Tongue (tissue), 2 donors: ENCODE data around the gene TEPSIN. TPM values are rescaled to one million over a fixed set of nuclear protein-coding genes. Genes with fewer than 3 reads are reported as not detected.

Experiments used
- DNase-seq: peaks from one replicate; pipeline ENCODE4 v3.0.0-alpha.2; 2015
- total RNA-seq: library from RNA; depleted of rRNA; stranded (reverse); fragments of >200 nt; gene quantifications from one replicate; pipeline ENCODE4 v1.2.3, GENCODE V29; 2014

Gene TEPSIN
- total RNA-seq, 1 donor from 2014 or later, result 14.6 TPM

DNA sequence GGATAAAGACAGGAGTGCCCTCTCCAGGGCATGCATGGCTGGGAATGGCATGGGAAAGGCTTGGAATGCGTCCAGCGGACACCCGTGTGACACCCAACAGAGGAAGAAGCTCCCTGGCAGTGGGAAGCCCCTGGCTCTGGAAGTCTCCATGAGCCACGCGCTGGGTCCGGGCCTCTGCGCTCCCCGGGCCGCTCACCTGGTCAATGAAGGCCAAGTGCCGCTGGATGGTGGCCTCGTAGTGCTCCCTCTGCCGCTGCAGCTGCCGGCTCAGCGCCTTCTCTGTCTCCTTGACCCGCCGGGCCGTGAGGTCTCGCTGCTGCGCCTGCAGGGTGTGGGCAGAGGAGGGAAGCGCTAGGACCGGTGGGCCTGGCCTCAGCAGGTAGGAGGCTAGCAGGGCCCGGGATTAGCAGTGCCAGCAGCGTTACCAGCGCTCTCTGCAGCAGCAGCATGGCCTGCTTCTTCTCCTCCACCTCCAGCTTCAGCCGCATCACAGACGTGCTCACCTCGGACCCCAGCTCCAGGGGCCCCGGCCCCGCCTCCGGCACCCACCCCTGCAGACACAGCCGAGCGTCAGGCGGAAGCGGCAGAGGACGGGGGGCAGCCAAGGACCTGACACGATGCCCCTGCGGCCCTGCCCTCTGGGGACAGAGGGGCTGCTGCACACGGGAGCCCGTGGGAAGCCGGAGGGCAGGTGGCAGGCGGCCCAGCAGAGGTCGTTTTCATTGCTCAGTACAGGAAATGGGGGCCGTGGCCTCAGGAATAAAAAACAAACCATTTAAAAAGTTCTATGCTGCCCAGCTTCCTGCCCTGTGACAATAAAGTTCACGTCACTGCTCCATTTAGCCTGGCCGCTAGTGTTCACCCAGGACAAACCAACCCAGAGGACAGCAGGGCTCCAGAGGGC, 42.1 kb downstream of the TEPSIN start:
- no peak for DNase-seq

DNA sequence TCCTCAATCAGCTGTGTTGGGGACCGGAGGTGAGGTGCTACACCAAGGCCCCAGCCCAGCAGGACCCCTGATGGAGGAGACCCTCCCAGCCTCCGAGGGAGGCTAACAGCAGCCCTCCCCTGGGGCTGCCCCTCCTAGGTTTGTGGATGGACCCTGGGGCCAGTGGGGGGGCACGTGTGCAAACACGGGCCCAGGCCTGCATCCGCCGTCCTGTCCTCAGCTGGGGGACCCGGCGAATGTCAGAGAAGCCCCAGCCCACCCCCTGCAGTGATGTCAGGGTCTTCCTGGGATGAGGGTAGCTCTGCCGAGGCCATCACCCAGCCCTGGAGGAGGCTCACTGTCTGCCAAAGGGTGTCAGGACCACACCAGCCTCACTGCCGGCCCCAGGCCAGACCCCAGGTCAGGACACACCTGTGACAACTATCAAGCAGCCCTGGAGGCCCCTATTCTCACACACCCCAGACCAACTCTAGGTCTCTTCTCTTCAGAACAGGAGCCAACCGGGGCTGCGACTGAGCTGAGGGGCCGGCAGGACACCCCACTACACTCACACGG, 42.8 kb downstream of the TEPSIN start:
- no peak for DNase-seq

GRCh38 chr17:81194941-81195901, 43.6 kb downstream of the TEPSIN start:
- no peak for DNase-seq

GRCh38 chr17:81194225-81194760, 44.6 kb downstream of the TEPSIN start:
- DNase-seq, result no peak

GRCh38 chr17:81193470-81194224, 45.2 kb downstream of the TEPSIN start:
- DNase-seq, result peak; percentile 24

DNA sequence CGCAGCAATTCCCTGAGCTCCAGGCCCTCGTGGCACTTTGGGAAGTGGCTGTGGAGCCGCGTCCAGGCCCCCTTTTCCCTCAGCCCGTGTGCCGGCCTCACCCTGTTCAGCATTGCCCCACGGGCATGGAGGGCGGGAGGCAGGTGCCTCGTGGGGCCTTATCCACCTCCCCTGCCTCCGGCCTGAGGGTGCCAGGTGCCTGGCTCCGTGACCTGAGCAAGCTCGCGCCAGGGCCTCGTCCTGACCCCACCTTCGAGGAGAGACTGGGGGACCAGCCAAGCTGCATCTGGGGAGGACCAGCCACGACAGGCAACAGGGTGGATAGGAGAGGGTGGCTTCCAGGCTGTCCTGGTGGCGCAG, 45.8 kb downstream of the TEPSIN start:
- DNase-seq, result no peak

GRCh38 chr17:81192386-81193050, 46.3 kb downstream of the TEPSIN start:
- no peak for DNase-seq

DNA sequence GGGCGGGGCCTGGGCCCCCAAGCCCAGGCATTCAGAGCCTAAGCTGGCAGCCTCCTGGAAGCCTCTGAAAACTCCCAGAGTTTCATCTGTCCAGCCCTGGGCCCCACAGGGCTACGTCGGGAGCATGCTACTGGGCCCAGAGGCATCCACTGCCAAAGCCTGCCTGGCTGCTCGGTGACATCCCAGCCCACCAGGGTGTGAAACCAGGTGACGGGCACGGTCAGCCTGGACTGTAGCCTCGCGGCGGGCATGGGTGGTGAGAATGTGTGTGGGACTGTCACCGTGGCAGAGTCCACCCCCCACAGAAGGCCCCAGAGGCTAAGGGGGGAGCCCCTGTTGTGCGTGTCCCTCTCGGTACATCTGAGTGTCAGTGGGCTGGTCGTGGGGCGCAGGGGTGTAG, 47.2 kb downstream of the TEPSIN start:
- DNase-seq, result no peak

DNA sequence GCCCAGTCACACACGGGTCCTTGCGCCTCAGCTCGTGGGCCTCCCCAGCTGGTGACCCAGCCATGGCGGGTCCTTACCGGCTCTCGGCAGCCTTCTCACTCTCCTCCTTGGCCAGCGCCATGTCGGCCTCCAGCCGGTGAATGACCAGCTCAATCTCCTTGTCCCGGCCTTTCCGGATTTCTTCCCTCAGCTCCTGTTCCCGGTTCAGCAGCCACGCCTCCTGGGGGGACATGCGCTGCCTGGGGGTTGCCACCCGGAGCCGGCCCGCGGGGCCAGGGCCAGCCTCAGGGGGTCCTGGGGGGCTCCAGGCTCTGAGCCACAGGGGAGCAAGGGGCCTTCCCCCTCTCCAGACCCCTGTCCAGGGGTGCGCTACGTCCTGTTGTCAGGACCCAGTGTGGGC, 47.7 kb downstream of the TEPSIN start:
- DNase-seq, result no peak

GRCh38 chr17:81190591-81190990, 48.3 kb downstream of the TEPSIN start:
- no peak for DNase-seq

- DNase-seq, result no peak
These were observed 49.0 kb downstream of the TEPSIN start for GRCh38 chr17:81189670-81190530.

- DNase-seq, result no peak
These were observed 49.8 kb downstream of the TEPSIN start for GRCh38 chr17:81189016-81189415.

DNA sequence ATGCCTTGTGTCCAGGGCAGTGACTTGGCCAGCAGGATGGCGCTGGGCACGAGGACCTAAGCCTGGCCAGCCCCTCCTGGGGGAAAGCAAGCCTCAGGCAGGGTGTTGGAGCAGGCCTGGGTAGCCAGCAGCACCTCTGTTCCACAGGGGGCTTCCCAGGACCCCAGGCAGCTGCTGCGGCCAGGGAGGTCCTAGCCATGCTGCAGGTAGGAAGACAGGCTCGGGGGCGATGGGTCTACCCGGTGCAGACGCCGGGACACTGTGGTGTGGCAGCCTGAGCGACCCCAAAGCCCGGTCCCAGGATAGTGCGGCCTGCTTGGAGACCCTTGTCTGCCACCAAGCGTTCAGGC, 50.4 kb downstream of the TEPSIN start:
- no peak for DNase-seq

GRCh38 chr17:81187586-81188490, 51.0 kb downstream of the TEPSIN start:
- DNase-seq, result no peak

DNA sequence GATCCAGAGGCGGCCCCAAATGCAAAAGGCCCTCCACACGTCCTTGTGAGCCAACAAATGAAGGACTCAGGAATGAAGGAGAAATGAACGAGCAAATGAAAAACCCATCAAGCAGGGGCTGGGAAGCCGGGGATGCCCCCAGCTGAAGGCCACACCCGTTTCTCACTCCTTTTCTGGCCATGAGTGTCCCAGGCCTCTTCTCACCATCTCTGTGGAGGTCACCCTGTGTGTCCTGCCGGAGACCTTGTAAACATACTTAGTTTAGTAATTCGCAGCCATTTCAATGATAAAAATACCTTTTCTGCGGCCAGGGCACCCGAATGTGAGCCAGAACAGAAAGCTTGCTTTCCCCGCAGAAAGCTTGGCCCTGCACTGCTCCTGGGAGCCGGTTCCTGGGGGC, 51.7 kb downstream of the TEPSIN start:
- no peak for DNase-seq

DNA sequence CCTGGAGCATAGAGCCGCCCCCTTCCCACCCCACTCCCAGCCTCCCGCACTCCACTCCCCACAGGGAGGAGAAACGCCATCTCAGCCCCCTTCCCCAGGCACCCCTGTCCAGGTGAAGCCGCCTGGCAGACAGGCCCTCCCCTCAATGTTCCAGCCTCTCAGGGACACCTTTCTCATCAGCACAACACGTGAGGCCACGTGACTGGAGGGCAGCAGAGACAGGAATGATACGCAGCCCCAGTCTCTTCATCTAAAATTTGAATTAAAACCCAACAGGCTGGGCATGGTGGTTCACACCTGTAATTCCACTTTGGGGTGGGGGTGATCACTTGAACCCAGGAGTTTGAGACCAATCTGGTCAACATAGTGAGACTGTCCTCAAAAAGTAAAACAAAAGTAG, 52.7 kb downstream of the TEPSIN start:
- no peak for DNase-seq

GRCh38 chr17:81184555-81184954, 54.3 kb downstream of the TEPSIN start:
- peak; percentile 76 for DNase-seq

DNA sequence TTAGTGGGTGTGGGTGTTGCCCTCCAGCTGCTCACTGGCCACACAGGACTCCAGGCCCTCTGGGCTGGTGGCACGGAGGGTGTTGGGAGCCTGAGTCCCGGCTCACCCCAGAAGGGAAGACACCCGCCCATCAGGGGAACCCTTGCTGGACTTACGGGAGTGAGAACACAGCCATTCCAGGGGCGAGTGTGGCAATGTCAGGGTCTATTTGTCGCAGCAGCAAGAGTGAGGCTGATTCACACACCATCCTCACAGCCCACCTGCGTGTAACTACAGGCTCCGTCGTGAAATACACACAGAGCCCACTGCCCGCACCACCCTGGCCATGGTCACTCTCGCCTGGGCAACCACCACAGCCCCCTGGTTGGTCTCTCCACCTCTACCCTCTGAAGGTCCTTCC, 55.0 kb downstream of the TEPSIN start:
- DNase-seq, result no peak

- DNase-seq, result no peak
These were observed 55.5 kb downstream of the TEPSIN start for GRCh38 chr17:81183316-81183715.
